Measurements from ENCODE around the gene RPE. TPM values are rescaled to one million over a fixed set of nuclear protein-coding genes. Genes with fewer than 3 reads are reported as not detected.

The RPE gene
- total RNA-seq, 1 donor from 2014 or later = 62.1 TPM

DNA sequence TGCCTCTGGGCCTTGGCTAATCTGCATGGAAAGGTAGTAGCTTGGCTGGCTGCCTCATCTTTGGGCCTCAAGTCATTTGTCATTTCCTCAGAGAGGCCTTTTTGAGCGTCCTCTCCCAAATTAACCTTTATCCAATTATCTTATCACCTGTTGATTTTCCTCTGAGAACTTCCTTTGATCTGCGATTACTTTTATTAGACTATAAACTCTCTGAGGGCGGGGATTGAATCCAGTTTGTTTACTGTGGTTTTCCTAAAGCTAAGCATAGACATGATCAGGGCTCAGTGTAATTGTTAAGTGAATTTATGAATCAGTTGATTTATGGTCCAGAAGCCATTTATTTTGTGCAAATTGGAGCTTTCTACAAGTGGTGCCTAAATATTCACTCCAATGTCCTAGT, 7.5 kb downstream of the RPE start:
- Histone ChIP-seq H3K27me3 (ENCODE audit: insufficient read depth, low read length) (no peaks in the 10 kb centered on the region), H3K36me3 (ENCODE audit: insufficient read depth, low read length) (peaks cover 31% of the 10 kb centered on the region), H3K79me2 (ENCODE audit: insufficient read depth, low read length) (peaks cover 98% of the 10 kb centered on the region), H3K4me2 (ENCODE audit: low read length) (no peak overlapping the region), H4K20me1 (ENCODE audit: insufficient read depth, low read length) (peaks cover 74% of the 10 kb centered on the region), H3K4me3 (ENCODE audit: insufficient read depth, low read depth, low read length) (no peak overlapping the region), H2AFZ (ENCODE audit: low read depth, low read length) (no peak overlapping the region), H3K4me1 (ENCODE audit: insufficient read depth, low read length) (no peaks in the 10 kb centered on the region), H3K9ac (ENCODE audit: low read length) (no peak overlapping the region), H3K9me3 (ENCODE audit: insufficient read depth, low read depth, low read length) (no peaks in the 10 kb centered on the region), H3K27ac (ENCODE audit: low read depth, low read length) (no peak overlapping the region)
- no peak for FAIRE-seq
- no peak for TF ChIP-seq EZH2 (IDR thresholded peaks at IDR 0.05; ENCODE audit: insufficient read depth, low read length)
- DNase-seq (ENCODE audit: low read depth) = no peak
- no peaks in the 10 kb centered on the region for H3K27me3 Mint-ChIP-seq (ENCODE audit: low read depth, unreplicated experiment)
- no peak overlapping the region for H3K27ac Mint-ChIP-seq (ENCODE audit: unreplicated experiment)
- no peak overlapping the region for H3K4me3 Mint-ChIP-seq (ENCODE audit: unreplicated experiment)
- H3K36me3 Mint-ChIP-seq (ENCODE audit: low read depth, unreplicated experiment) = peaks cover 7% of the 10 kb centered on the region
- no peaks in the 10 kb centered on the region for H3K9me3 Mint-ChIP-seq (ENCODE audit: unreplicated experiment)
- peaks cover 21% of the 10 kb centered on the region for H3K4me1 Mint-ChIP-seq (ENCODE audit: low read depth, unreplicated experiment)

DNA sequence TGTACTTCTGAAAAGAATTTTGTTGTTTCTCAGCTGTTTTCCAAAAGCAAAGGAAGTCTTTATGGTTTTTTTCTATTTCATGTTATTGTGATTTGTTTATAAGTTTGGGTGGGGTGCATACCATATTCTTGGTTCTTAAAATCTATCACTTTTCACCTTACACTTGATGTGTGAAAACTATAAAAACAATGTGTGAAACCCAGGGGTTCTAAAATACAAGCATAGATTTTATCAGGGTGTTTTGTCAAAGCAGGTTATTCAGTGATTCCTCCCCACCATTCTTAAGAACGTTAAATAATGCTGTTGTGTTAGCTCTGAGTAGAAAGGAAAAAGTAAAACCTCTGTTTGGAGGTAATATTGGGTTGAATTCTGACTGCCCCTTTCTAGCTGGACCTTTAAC, 17.7 kb downstream of the RPE start:
- H3K79me2 ChIP-seq (ENCODE audit: insufficient read depth, low read length) = peaks cover 12% of the 10 kb centered on the region
- H3K9me3 ChIP-seq (ENCODE audit: insufficient read depth, low read depth, low read length) = no peaks in the 10 kb centered on the region
- no peaks in the 10 kb centered on the region for H3K27me3 ChIP-seq (ENCODE audit: insufficient read depth, low read length)
- H3K36me3 ChIP-seq (ENCODE audit: insufficient read depth, low read length) = peaks cover 56% of the 10 kb centered on the region
- Mint-ChIP-seq H3K4me1 (ENCODE audit: low read depth, unreplicated experiment) (no peaks in the 10 kb centered on the region), H3K27me3 (ENCODE audit: low read depth, unreplicated experiment) (no peaks in the 10 kb centered on the region), H3K36me3 (ENCODE audit: low read depth, unreplicated experiment) (peaks cover 5% of the 10 kb centered on the region), H3K27ac (ENCODE audit: unreplicated experiment) (no peak overlapping the region), H3K4me3 (ENCODE audit: unreplicated experiment) (no peak overlapping the region), H3K9me3 (ENCODE audit: unreplicated experiment) (no peaks in the 10 kb centered on the region)
- H3K9ac ChIP-seq (ENCODE audit: low read length) = no peak overlapping the region
- peaks cover 12% of the 10 kb centered on the region for H4K20me1 ChIP-seq (ENCODE audit: insufficient read depth, low read length)
- no peak overlapping the region for H3K4me3 ChIP-seq (ENCODE audit: insufficient read depth, low read depth, low read length)
- no peak for TF ChIP-seq EZH2 (IDR thresholded peaks at IDR 0.05; ENCODE audit: insufficient read depth, low read length)
- TF ChIP-seq, protein P1, sequence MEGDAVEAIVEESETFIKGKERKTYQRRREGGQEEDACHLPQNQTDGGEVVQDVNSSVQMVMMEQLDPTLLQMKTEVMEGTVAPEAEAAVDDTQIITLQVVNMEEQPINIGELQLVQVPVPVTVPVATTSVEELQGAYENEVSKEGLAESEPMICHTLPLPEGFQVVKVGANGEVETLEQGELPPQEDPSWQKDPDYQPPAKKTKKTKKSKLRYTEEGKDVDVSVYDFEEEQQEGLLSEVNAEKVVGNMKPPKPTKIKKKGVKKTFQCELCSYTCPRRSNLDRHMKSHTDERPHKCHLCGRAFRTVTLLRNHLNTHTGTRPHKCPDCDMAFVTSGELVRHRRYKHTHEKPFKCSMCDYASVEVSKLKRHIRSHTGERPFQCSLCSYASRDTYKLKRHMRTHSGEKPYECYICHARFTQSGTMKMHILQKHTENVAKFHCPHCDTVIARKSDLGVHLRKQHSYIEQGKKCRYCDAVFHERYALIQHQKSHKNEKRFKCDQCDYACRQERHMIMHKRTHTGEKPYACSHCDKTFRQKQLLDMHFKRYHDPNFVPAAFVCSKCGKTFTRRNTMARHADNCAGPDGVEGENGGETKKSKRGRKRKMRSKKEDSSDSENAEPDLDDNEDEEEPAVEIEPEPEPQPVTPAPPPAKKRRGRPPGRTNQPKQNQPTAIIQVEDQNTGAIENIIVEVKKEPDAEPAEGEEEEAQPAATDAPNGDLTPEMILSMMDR (IDR thresholded peaks at IDR 0.05; ENCODE audit: insufficient read depth, low read depth, low read length) = no peak
- no peak overlapping the region for H3K4me2 ChIP-seq (ENCODE audit: low read length)
- no peaks in the 10 kb centered on the region for H3K4me1 ChIP-seq (ENCODE audit: insufficient read depth, low read length)
- FAIRE-seq (no peak), DNase-seq (ENCODE audit: low read depth) (no peak)
- H2AFZ ChIP-seq (ENCODE audit: low read depth, low read length) = no peak overlapping the region
- H3K27ac ChIP-seq (ENCODE audit: low read depth, low read length) = no peak overlapping the region

DNA sequence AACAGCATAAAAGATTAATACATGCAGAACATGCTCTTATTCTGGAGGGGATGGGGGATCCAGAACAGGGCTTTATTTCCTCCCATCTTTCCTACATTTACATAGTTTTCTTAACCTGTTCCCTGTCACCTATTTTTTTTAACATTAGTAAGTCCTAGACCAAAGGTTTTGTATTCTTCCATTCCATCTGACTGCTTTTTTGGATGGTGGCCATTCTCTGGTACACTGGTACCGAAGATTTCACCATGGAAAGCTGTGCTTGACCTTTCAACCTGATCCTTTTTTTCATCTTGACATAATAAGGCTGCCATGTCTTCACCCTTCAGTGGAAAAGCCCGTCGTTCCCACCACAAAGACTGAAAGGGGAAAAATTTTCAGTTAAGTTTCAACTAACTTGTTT, 20.4 kb downstream of the RPE start:
- Histone ChIP-seq H3K9me3 (ENCODE audit: insufficient read depth, low read depth, low read length) (no peaks in the 10 kb centered on the region), H3K9ac (ENCODE audit: low read length) (no peak overlapping the region), H3K4me2 (ENCODE audit: low read length) (no peak overlapping the region), H3K4me3 (ENCODE audit: insufficient read depth, low read depth, low read length) (no peak overlapping the region), H3K27ac (ENCODE audit: low read depth, low read length) (no peak overlapping the region), H3K79me2 (ENCODE audit: insufficient read depth, low read length) (no peaks in the 10 kb centered on the region), H4K20me1 (ENCODE audit: insufficient read depth, low read length) (no peaks in the 10 kb centered on the region), H2AFZ (ENCODE audit: low read depth, low read length) (no peak overlapping the region), H3K27me3 (ENCODE audit: insufficient read depth, low read length) (no peaks in the 10 kb centered on the region), H3K36me3 (ENCODE audit: insufficient read depth, low read length) (peaks cover 45% of the 10 kb centered on the region), H3K4me1 (ENCODE audit: insufficient read depth, low read length) (no peaks in the 10 kb centered on the region)
- no peak for DNase-seq (ENCODE audit: low read depth)
- no peaks in the 10 kb centered on the region for H3K27me3 Mint-ChIP-seq (ENCODE audit: low read depth, unreplicated experiment)
- FAIRE-seq = no peak
- no peak overlapping the region for H3K4me3 Mint-ChIP-seq (ENCODE audit: unreplicated experiment)
- no peaks in the 10 kb centered on the region for H3K9me3 Mint-ChIP-seq (ENCODE audit: unreplicated experiment)
- no peaks in the 10 kb centered on the region for H3K4me1 Mint-ChIP-seq (ENCODE audit: low read depth, unreplicated experiment)
- TF ChIP-seq, protein P1 (IDR thresholded peaks at IDR 0.05; ENCODE audit: insufficient read depth, low read depth, low read length) = no peak
- no peak for TF ChIP-seq EZH2 (IDR thresholded peaks at IDR 0.05; ENCODE audit: insufficient read depth, low read length)
- peaks cover 5% of the 10 kb centered on the region for H3K36me3 Mint-ChIP-seq (ENCODE audit: low read depth, unreplicated experiment)
- H3K27ac Mint-ChIP-seq (ENCODE audit: unreplicated experiment) = no peak overlapping the region
